Measurements from ENCODE around the gene MAP2K7. TPM values are rescaled to one million over a fixed set of nuclear protein-coding genes. Genes with fewer than 3 reads are reported as not detected.

MAP2K7 gene
- total RNA-seq, 1 experiment from 2014 or later: 54.0 TPM

- Histone ChIP-seq H3K36me3 (ENCODE audit: low read depth) (no peaks in the 10 kb centered on the region), H4K20me1 (ENCODE audit: insufficient read depth) (peaks cover 3% of the 10 kb centered on the region; the same call in 1 of the 2 replicates), H3K27me3 (ENCODE audit: insufficient read depth, low read depth) (no peaks in the 10 kb centered on the region), H2AFZ (no peak overlapping the region), H3F3A (ENCODE audit: insufficient read depth, low read depth) (peaks cover 38% of the 10 kb centered on the region), H3K27ac (no peak overlapping the region), H3K79me2 (ENCODE audit: low read depth) (peaks cover 23% of the 10 kb centered on the region), H3K4me3 (no peak overlapping the region), H3K9me2 (ENCODE audit: insufficient read depth) (no peaks in the 10 kb centered on the region), H3K4me2 (no peak overlapping the region), H3K9me3 (ENCODE audit: insufficient read depth, low read depth) (no peaks in the 10 kb centered on the region), H3K4me1 (replicated peaks; ENCODE audit: insufficient read depth) (peaks cover 19% of the 10 kb centered on the region; the same call in 1 of the 2 replicates)
- CTCF ChIA-PET: no interaction called here
- no TSS peak for BruUV-seq (replicated peaks)
- intact Hi-C loops (cut with micrococcal nuclease; ENCODE audit: unreplicated experiment): no loop called here
- TF ChIP-seq EZH2 (IDR thresholded peaks at IDR 0.05; ENCODE audit: low read depth) (no peak), CTCF (conservative IDR thresholded peaks at IDR 0.05) (no peak)
- no peak for DNase-seq
- POLR2A ChIA-PET (ENCODE audit: unreplicated experiment): no interaction called here
Measured at GRCh38 chr19:7885818-7886217, 17.9 kb upstream of the MAP2K7 start.

GRCh38 chr19:7887408-7888144 is 16.1 kb upstream of the MAP2K7 start:
- H3F3A ChIP-seq (ENCODE audit: insufficient read depth, low read depth): peaks cover 31% of the 10 kb centered on the region
- no peaks in the 10 kb centered on the region for H3K27me3 ChIP-seq (ENCODE audit: insufficient read depth, low read depth)
- H3K27ac ChIP-seq: 0 out of 2 replicates have a peak overlapping the region, but pooled peaks have one; percentile 5
- H3K9me2 ChIP-seq (ENCODE audit: insufficient read depth): no peaks in the 10 kb centered on the region
- peak overlapping the region; percentile 88 for H2AFZ ChIP-seq
- no peak for TF ChIP-seq EZH2 (IDR thresholded peaks at IDR 0.05; ENCODE audit: low read depth)
- TF ChIP-seq CTCF (conservative IDR thresholded peaks at IDR 0.05): no peak
- intact Hi-C loops (cut with micrococcal nuclease; ENCODE audit: unreplicated experiment): loop anchor here (2.0 kb wide), 1 partner anchor 19 kb away; no protein-coding TSS in a partner anchor
- ChIA-PET POLR2A (ENCODE audit: unreplicated experiment) (interaction anchor here (0.6 kb wide), 1 partner anchor 315 kb away, joined by 3 read pairs; no protein-coding TSS in a partner anchor), CTCF (interaction anchor here (0.5 to 0.8 kb wide), 3 partner anchors 15 to 434 kb away, joined by 4 to 7 read pairs (median 6); partner anchors contain the start of genes NDUFA7, RPS28 and TIMM44)
- H4K20me1 ChIP-seq (ENCODE audit: insufficient read depth): peaks cover 2% of the 10 kb centered on the region; the same call in 1 of the 2 replicates
- BruUV-seq (replicated peaks): TSS peak; percentile 49
- no peaks in the 10 kb centered on the region for H3K9me3 ChIP-seq (ENCODE audit: insufficient read depth, low read depth)
- peaks cover 19% of the 10 kb centered on the region; the same call in 1 of the 2 replicates for H3K4me1 ChIP-seq (replicated peaks; ENCODE audit: insufficient read depth)
- no peak for DNase-seq
- H3K36me3 ChIP-seq (ENCODE audit: low read depth): no peaks in the 10 kb centered on the region
- peak overlapping the region; percentile 87 for H3K4me3 ChIP-seq
- H3K79me2 ChIP-seq (ENCODE audit: low read depth): peaks cover 40% of the 10 kb centered on the region
- H3K4me2 ChIP-seq: peak overlapping the region; percentile 82

- no peaks in the 10 kb centered on the region for H3K9me3 ChIP-seq (ENCODE audit: insufficient read depth, low read depth)
- H3K36me3 ChIP-seq (ENCODE audit: low read depth): no peaks in the 10 kb centered on the region
- H3K79me2 ChIP-seq (ENCODE audit: low read depth): peaks cover 47% of the 10 kb centered on the region
- H3K27ac ChIP-seq: 0 out of 2 replicates have a peak within 1 kb of the TSS, but pooled peaks have one; percentile 5
- peak; percentile 61 to 86 for DNase-seq
- no peaks in the 10 kb centered on the region for H4K20me1 ChIP-seq (ENCODE audit: insufficient read depth)
- peak within 1 kb of the TSS; percentile 82 for H3K4me2 ChIP-seq
- TF ChIP-seq CTCF (conservative IDR thresholded peaks at IDR 0.05): no peak
- no peak for TF ChIP-seq EZH2 (IDR thresholded peaks at IDR 0.05; ENCODE audit: low read depth)
- peaks cover 26% of the 10 kb centered on the region for H3K4me1 ChIP-seq (replicated peaks; ENCODE audit: insufficient read depth)
- no peaks in the 10 kb centered on the region for H3K9me2 ChIP-seq (ENCODE audit: insufficient read depth)
- H3K27me3 ChIP-seq (ENCODE audit: insufficient read depth, low read depth): no peaks in the 10 kb centered on the region
- intact Hi-C loops (cut with micrococcal nuclease; ENCODE audit: unreplicated experiment): loop anchor here (2.0 kb wide), 1 partner anchor 19 kb away; no protein-coding TSS in a partner anchor
- ChIA-PET POLR2A (ENCODE audit: unreplicated experiment) (no interaction called here), CTCF (interaction anchor here (0.8 kb wide), 1 partner anchor 56 kb away, joined by 4 read pairs; the partner anchor contains the start of gene TIMM44)
- peak within 1 kb of the TSS; percentile 87 for H3K4me3 ChIP-seq
- no TSS peak for BruUV-seq (replicated peaks)
- peak within 1 kb of the TSS; percentile 88 for H2AFZ ChIP-seq
- H3F3A ChIP-seq (ENCODE audit: insufficient read depth, low read depth): peaks cover 26% of the 10 kb centered on the region; the same call in 1 of the 2 replicates
Measured at GRCh38 chr19:7888145-7888825, 15.4 kb upstream of the MAP2K7 start, which contains the start of gene LRRC8E. Gene LRRC8E (plus strand): TSS chr19:7888510. CDS start chr19:7895604, 7,094 bp downstream.
